ENCODE results near the gene ABHD2. TPM values are rescaled to one million over a fixed set of nuclear protein-coding genes. Genes with fewer than 3 reads are reported as not detected.

Gene ABHD2
- total RNA-seq, 2 experiments from 2014 or later = 71.3 to 71.9 TPM

GRCh38 chr15:89143503-89144162 is 55.4 kb downstream of the ABHD2 start:
- ATAC-seq = peak; percentile 81
- ChIA-PET CTCF (interaction anchor here (1.3 to 1.5 kb wide), 2 partner anchors 14 to 29 kb away, joined by 3 to 4 read pairs; no protein-coding TSS in a partner anchor), POLR2A (no interaction called here)
- Mint-ChIP-seq H3K27me3 (ENCODE audit: low read depth) (no peaks in the 10 kb centered on the region), H3K27ac (no peak overlapping the region), H3K4me1 (ENCODE audit: low read depth) (peaks cover 32% of the 10 kb centered on the region), H3K4me3 (no peak overlapping the region), H3K9me3 (ENCODE audit: insufficient read depth) (no peaks in the 10 kb centered on the region), H3K36me3 (ENCODE audit: low read depth) (peaks cover 16% of the 10 kb centered on the region)
- no peak for DNase-seq

- ATAC-seq (no peak), DNase-seq (no peak)
- Mint-ChIP-seq H3K27ac (no peak overlapping the region), H3K4me3 (no peak overlapping the region), H3K9me3 (ENCODE audit: insufficient read depth) (no peaks in the 10 kb centered on the region), H3K4me1 (ENCODE audit: low read depth) (peaks cover 32% of the 10 kb centered on the region), H3K27me3 (ENCODE audit: low read depth) (no peaks in the 10 kb centered on the region), H3K36me3 (ENCODE audit: low read depth) (peaks cover 16% of the 10 kb centered on the region)
- POLR2A ChIA-PET = no interaction called here
- CTCF ChIA-PET = interaction anchor here (1.3 kb wide), 1 partner anchor 15 kb away, joined by 3 read pairs; no protein-coding TSS in a partner anchor
Measured at GRCh38 chr15:89144491-89144890, 56.2 kb downstream of the ABHD2 start.

GRCh38 chr15:89146366-89146765 is 58.1 kb downstream of the ABHD2 start:
- POLR2A ChIA-PET = no interaction called here
- no peak overlapping the region for H3K4me3 Mint-ChIP-seq
- DNase-seq (no peak), ATAC-seq (no peak)
- no peaks in the 10 kb centered on the region for H3K9me3 Mint-ChIP-seq (ENCODE audit: insufficient read depth)
- CTCF ChIA-PET = interaction anchor here (0.7 to 2.6 kb wide), 8 partner anchors 13 to 241 kb away, joined by 3 to 13 read pairs (median 5); partner anchors contain the start of gene ABHD2
- peaks cover 30% of the 10 kb centered on the region for H3K4me1 Mint-ChIP-seq (ENCODE audit: low read depth)
- H3K27me3 Mint-ChIP-seq (ENCODE audit: low read depth) = no peaks in the 10 kb centered on the region
- no peak overlapping the region for H3K27ac Mint-ChIP-seq
- peaks cover 13% of the 10 kb centered on the region for H3K36me3 Mint-ChIP-seq (ENCODE audit: low read depth)

DNA sequence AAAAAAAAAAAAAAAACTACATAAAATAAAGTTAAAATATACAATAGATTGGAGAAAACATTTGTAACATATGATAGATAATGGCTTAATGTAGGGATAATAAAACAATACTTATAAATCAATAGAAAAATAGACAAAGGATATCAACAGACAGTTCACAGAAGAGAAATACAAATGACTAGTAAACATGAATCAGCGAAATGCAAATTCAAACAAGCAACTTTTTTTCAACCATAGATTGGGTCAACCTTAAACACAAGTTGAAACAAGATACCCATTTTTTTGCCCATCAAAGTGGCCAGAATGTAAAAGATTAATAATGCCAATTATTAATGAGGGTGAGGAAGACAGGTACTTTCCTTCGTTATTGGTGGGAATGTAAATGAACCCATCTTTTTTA is 59.9 kb downstream of the ABHD2 start:
- no peak for ATAC-seq

GRCh38 chr15:89149501-89150101 is 61.3 kb downstream of the ABHD2 start:
- H3K4me1 Mint-ChIP-seq (ENCODE audit: low read depth) = peaks cover 9% of the 10 kb centered on the region
- H3K9me3 Mint-ChIP-seq (ENCODE audit: insufficient read depth) = no peaks in the 10 kb centered on the region
- DNase-seq (no peak), ATAC-seq (no peak)
- ChIA-PET CTCF (interaction anchor here (1.1 to 4.9 kb wide), 9 partner anchors 18 to 92 kb away, joined by 3 to 19 read pairs (median 7); no protein-coding TSS in a partner anchor), POLR2A (no interaction called here)
- no peak overlapping the region for H3K4me3 Mint-ChIP-seq
- no peak overlapping the region for H3K27ac Mint-ChIP-seq
- H3K36me3 Mint-ChIP-seq (ENCODE audit: low read depth) = peaks cover 7% of the 10 kb centered on the region
- no peaks in the 10 kb centered on the region for H3K27me3 Mint-ChIP-seq (ENCODE audit: low read depth)

More for the DNA sequence above, 59.9 kb downstream of the ABHD2 start:
- ChIA-PET POLR2A (no interaction called here), CTCF (no interaction called here)
- Mint-ChIP-seq H3K4me1 (ENCODE audit: low read depth) (peaks cover 18% of the 10 kb centered on the region), H3K9me3 (ENCODE audit: insufficient read depth) (no peaks in the 10 kb centered on the region), H3K36me3 (ENCODE audit: low read depth) (peaks cover 11% of the 10 kb centered on the region), H3K27ac (no peak overlapping the region), H3K4me3 (no peak overlapping the region), H3K27me3 (ENCODE audit: low read depth) (no peaks in the 10 kb centered on the region)
- no peak for DNase-seq

DNA sequence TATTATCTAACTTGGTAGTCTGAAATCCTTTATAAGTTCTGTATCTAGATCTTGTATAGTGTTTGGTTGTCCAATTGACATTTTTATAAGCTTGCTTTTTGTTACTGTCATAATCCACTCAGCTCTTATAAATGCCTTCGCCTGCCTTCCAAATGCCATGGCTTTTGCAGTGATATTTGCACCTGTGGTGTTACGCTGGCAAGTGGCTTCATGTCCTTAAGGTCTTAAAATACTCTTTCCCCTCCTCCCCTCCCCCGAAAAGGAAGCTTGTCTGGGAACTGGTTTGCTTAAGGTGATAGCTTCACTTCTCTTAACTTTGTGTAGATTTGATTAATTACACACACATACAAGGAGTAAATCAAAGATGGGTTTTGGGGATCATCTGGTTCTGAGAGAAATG is 62.0 kb downstream of the ABHD2 start:
- Mint-ChIP-seq H3K27ac (no peak overlapping the region), H3K9me3 (ENCODE audit: insufficient read depth) (no peaks in the 10 kb centered on the region), H3K27me3 (ENCODE audit: low read depth) (no peaks in the 10 kb centered on the region), H3K4me1 (ENCODE audit: low read depth) (peaks cover 9% of the 10 kb centered on the region), H3K4me3 (no peak overlapping the region), H3K36me3 (ENCODE audit: low read depth) (peaks cover 10% of the 10 kb centered on the region)
- ChIA-PET POLR2A (no interaction called here), CTCF (interaction anchor here (1.1 to 4.9 kb wide), 9 partner anchors 17 to 93 kb away, joined by 3 to 19 read pairs (median 7); no protein-coding TSS in a partner anchor)
- DNase-seq = no peak
- ATAC-seq = no peak

GRCh38 chr15:89150762-89151664 is 62.8 kb downstream of the ABHD2 start:
- H3K27me3 Mint-ChIP-seq (ENCODE audit: low read depth) = no peaks in the 10 kb centered on the region
- POLR2A ChIA-PET = no interaction called here
- H3K4me1 Mint-ChIP-seq (ENCODE audit: low read depth) = peaks cover 9% of the 10 kb centered on the region
- H3K9me3 Mint-ChIP-seq (ENCODE audit: insufficient read depth) = no peaks in the 10 kb centered on the region
- ATAC-seq (no peak), DNase-seq (no peak)
- H3K36me3 Mint-ChIP-seq (ENCODE audit: low read depth) = peaks cover 12% of the 10 kb centered on the region
- CTCF ChIA-PET = interaction anchor here (0.6 to 4.9 kb wide), 11 partner anchors 10 to 94 kb away, joined by 3 to 19 read pairs (median 3); no protein-coding TSS in a partner anchor
- no peak overlapping the region for H3K27ac Mint-ChIP-seq
- H3K4me3 Mint-ChIP-seq = no peak overlapping the region

GRCh38 chr15:89155122-89155521 is 66.9 kb downstream of the ABHD2 start:
- POLR2A ChIA-PET = no interaction called here
- CTCF ChIA-PET = interaction anchor here (2.8 kb wide), 1 partner anchor 16 kb away, joined by 12 read pairs; no protein-coding TSS in a partner anchor
- no peak overlapping the region for H3K4me3 Mint-ChIP-seq
- H3K27me3 Mint-ChIP-seq (ENCODE audit: low read depth) = no peaks in the 10 kb centered on the region
- no peak overlapping the region for H3K27ac Mint-ChIP-seq
- peaks cover 9% of the 10 kb centered on the region for H3K4me1 Mint-ChIP-seq (ENCODE audit: low read depth)
- ATAC-seq = no peak
- peaks cover 24% of the 10 kb centered on the region for H3K36me3 Mint-ChIP-seq (ENCODE audit: low read depth)
- no peaks in the 10 kb centered on the region for H3K9me3 Mint-ChIP-seq (ENCODE audit: insufficient read depth)
- no peak for DNase-seq

GRCh38 chr15:89155656-89156055 is 67.4 kb downstream of the ABHD2 start:
- CTCF ChIA-PET = interaction anchor here (1.5 to 2.8 kb wide), 2 partner anchors 16 to 22 kb away, joined by 5 to 12 read pairs; no protein-coding TSS in a partner anchor
- ATAC-seq (no peak), DNase-seq (no peak)
- H3K27me3 Mint-ChIP-seq (ENCODE audit: low read depth) = no peaks in the 10 kb centered on the region
- H3K4me3 Mint-ChIP-seq = no peak overlapping the region
- no peaks in the 10 kb centered on the region for H3K9me3 Mint-ChIP-seq (ENCODE audit: insufficient read depth)
- POLR2A ChIA-PET = no interaction called here
- H3K27ac Mint-ChIP-seq = no peak overlapping the region
- peaks cover 5% of the 10 kb centered on the region for H3K4me1 Mint-ChIP-seq (ENCODE audit: low read depth)
- peaks cover 26% of the 10 kb centered on the region for H3K36me3 Mint-ChIP-seq (ENCODE audit: low read depth)

GRCh38 chr15:89157061-89157460 is 68.8 kb downstream of the ABHD2 start:
- Mint-ChIP-seq H3K9me3 (ENCODE audit: insufficient read depth) (no peaks in the 10 kb centered on the region), H3K27me3 (ENCODE audit: low read depth) (no peaks in the 10 kb centered on the region), H3K27ac (no peak overlapping the region), H3K4me3 (no peak overlapping the region), H3K4me1 (ENCODE audit: low read depth) (peaks cover 5% of the 10 kb centered on the region), H3K36me3 (ENCODE audit: low read depth) (peaks cover 26% of the 10 kb centered on the region)
- no peak for ATAC-seq
- DNase-seq = no peak
- ChIA-PET POLR2A (interaction anchor here (0.6 kb wide), 1 partner anchor 341 kb away, joined by 4 read pairs; no protein-coding TSS in a partner anchor), CTCF (interaction anchor here (1.5 to 2.8 kb wide), 2 partner anchors 15 to 21 kb away, joined by 5 to 12 read pairs; no protein-coding TSS in a partner anchor)

GRCh38 chr15:89157918-89158564 is 69.8 kb downstream of the ABHD2 start:
- no peak overlapping the region for H3K4me3 Mint-ChIP-seq
- ChIA-PET POLR2A (interaction anchor here (0.6 kb wide), 1 partner anchor 340 kb away, joined by 4 read pairs; no protein-coding TSS in a partner anchor), CTCF (interaction anchor here (2.3 to 2.8 kb wide), 3 partner anchors 10 to 14 kb away, joined by 11 to 17 read pairs (median 12); no protein-coding TSS in a partner anchor)
- no peaks in the 10 kb centered on the region for H3K9me3 Mint-ChIP-seq (ENCODE audit: insufficient read depth)
- H3K27ac Mint-ChIP-seq = no peak overlapping the region
- no peak for ATAC-seq
- peaks cover 24% of the 10 kb centered on the region for H3K36me3 Mint-ChIP-seq (ENCODE audit: low read depth)
- H3K27me3 Mint-ChIP-seq (ENCODE audit: low read depth) = no peaks in the 10 kb centered on the region
- H3K4me1 Mint-ChIP-seq (ENCODE audit: low read depth) = peaks cover 3% of the 10 kb centered on the region
- DNase-seq = no peak
